Kidney glomerular epithelial cell (primary cell): ENCODE measurements around the gene TXNRD3.
"Not testable (repeated sequence)": the region's sequence is repeated elsewhere in the genome, so short reads cannot be mapped to it uniquely, and the experiment has no call there.

Experiments
- DNase-seq: peaks from one replicate; lab custom pipeline; 2025; lab: John Stamatoyannopoulos, UW

The TXNRD3 gene

GRCh38 chr3:126595479-126595878 is 59.4 kb downstream of the TXNRD3 start:
- not testable (repeated sequence) for DNase-seq

- not testable (repeated sequence) for DNase-seq
Observed at GRCh38 chr3:126591515-126591914, 63.4 kb downstream of the TXNRD3 start.

DNA sequence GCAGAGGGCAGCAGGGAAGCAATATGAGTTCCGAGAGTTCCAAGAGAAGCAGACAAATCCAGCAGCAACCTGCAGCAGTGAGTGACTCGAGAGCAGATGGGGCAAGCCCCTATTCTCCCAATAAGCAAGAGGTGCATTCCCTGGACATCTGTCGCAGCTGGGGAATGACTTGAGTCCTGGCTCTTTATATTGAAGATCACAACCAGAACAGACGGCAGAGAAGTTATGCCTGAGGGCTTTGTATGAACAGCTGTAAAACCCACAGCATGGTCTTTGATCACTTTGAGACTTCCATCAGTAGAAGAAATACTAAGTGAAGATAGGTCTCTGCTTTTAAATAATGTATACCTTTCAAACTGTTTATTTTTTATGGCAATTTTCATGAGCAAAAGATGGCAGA is 72.6 kb downstream of the TXNRD3 start:
- no peak for DNase-seq

GRCh38 chr3:126581569-126581968 is 73.4 kb downstream of the TXNRD3 start:
- no peak for DNase-seq

DNA sequence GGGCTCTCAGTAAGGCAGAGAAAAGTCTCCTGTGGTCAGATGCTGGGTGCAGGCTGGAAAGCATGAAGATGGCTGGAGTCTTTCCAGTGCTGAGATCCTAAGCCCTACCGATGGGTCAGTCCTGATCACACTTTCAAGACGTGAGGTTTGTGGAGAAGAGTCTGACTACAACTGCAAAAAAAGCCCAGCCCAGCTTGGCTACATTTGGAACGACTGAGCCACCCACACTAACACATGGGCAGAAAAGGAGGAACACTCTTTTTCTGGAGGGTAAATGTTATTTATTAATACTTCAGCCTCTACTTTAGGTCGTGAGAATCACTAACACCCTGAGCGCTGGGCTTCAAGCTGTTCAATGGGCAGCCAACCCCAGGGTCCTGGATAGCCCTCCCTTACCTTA is 74.2 kb downstream of the TXNRD3 start:
- no peak for DNase-seq

DNA sequence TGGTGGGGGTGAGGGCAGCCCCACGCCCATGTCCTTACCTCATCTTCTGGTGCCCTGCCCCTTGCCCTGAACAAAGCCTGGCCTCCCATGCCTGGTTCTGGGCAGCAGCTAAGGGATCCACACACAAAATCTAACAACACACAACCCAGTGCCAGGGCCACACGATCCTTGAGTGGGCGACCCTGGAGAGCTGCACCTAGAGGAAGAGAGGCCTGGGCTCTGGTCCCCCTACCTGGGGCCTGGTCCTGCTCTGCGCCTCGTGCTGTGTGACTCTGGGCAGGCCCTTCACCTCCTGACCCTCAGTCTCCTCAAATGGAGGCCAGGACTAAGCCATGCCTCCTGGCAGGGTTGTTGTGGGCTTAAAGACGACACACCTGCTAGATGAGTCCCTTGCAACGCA is 76.2 kb downstream of the TXNRD3 start:
- DNase-seq, result no peak

DNA sequence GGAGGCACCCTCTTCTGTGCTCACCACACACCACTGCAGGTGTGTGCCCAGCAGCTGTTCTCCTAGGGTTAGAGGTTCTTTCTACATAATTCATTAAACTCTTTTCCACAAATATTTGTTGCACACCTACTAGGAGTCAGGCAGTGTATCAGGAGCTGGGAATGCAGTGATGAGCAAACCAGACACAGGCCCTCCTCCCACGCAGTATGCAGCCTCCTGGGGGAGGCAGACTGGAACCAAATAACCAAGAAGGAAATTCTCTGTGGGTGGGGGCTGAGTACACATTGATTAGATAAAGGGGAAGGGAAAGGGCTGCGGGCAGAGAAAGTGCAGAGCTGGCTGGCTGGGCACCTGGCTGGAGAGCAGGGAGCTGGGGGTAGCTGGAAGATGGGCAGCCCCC is 77.7 kb downstream of the TXNRD3 start:
- DNase-seq, result no peak

- DNase-seq, result no peak
Observed at GRCh38 chr3:126573492-126574117, 81.3 kb downstream of the TXNRD3 start.

- DNase-seq, result no peak
Observed at GRCh38 chr3:126571078-126571477, 83.8 kb downstream of the TXNRD3 start.

GRCh38 chr3:126570103-126570541 is 84.8 kb downstream of the TXNRD3 start:
- DNase-seq, result no peak

- no peak for DNase-seq
Observed at GRCh38 chr3:126569390-126569975, 85.4 kb downstream of the TXNRD3 start.

GRCh38 chr3:126568776-126569342 is 86.1 kb downstream of the TXNRD3 start:
- no peak for DNase-seq

DNA sequence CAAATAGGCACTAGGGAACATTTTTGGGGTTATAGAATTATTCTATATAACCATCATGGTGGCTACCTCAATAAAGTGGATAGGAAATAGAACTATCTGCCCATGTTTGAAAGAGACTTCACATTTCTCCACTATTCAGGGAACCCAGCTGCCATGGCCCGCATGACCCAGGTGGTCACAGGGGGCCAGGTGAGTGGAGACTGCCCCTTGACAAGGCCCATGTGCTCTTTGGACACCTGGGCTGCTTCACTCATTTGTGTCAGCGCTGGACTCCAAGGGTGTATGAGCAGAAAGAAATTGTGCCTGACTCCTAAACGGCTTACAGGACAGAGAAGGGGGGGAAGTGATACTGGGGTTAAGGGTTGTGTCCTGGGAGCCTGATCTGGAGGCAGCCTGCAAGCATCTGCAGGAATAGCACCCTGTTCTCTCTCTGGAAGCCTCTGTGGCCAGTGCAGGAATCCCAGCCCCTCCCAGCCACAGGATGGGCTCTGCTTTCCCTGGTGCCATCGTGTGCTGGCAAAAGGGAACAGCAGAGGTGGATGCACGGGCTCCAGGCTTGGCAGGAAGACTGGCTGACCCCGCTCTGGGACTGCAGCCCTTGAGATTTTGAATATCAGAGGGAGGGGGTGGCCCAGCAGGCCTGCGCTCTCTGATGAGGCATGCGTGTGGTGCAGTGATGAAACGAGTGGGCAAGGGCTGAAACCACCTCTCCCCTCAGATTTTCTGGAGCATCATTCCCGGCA is 87.1 kb downstream of the TXNRD3 start:
- DNase-seq, result no peak

- DNase-seq, result no peak
Observed at GRCh38 chr3:126562737-126563276, 92.1 kb downstream of the TXNRD3 start.

DNA sequence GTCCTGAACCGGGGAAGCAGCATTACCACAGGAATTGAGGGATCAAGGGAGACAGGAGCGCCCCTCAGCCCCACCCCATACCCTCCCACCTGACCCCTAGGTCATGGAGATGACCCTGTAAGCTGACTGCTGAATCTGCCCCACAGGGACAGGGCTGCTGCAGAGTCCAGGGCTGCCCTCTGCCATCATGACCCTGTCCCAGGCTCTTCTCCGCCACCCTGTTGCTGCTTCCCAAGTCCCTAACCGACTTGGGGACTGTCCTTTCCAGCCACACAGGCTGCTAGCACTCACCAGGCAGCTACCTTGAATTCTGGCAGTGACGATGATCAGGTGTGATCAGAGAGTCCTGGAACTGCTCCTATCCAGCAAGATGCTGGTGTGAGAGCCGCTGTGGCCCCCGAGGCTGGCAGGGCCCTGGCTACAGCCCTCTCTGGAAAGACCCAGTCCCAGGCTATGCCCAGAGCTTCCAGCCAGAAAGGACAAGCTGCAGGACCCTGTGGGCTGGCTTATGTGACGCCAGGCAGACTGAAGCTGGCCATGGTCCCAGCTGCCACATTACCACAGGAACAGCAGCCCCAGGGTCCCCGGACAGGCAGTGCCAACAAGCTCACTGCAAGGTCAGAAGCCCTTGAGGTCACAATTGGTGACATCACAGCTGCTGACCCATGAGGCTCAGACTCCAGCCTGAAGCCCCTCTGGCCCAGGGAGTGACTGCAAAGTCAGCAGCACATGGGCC is 96.4 kb downstream of the TXNRD3 start, which contains the start of gene C3orf22:
Gene C3orf22 (minus strand): TSS at position 597 of the 736 bp plus-strand sequence. CDS start 5,542 bp downstream, outside the sequence.
- DNase-seq, result no peak

GRCh38 chr3:126557761-126558160 is 97.2 kb downstream of the TXNRD3 start:
- no peak for DNase-seq

DNA sequence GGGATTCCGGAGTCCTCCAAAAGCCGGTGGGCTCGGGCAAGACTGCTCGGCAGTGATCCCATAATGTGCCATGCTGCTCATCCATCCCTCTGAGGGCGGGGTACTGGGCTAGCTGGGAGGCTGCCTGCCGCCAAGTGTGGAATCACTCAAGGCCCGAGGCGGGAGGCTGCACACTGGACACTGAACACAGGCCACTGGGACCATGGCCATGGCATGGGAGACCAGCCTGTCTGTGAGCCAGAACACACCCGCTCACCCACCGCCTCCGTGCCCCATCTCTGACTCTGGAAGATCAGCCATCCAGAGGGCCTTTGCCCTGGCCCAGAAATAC is 97.5 kb downstream of the TXNRD3 start:
- DNase-seq, result no peak
